ENCODE results near the gene PARL. TPM values are rescaled to one million over a fixed set of nuclear protein-coding genes. Genes with fewer than 3 reads are reported as not detected.
A peak's percentile ranks its signal among the peaks of the same experiment; 100 is the strongest.

PARL gene
- total and polyA plus RNA-seq, 12 donors: 45.8 to 113 (median 60.7) TPM

DNA sequence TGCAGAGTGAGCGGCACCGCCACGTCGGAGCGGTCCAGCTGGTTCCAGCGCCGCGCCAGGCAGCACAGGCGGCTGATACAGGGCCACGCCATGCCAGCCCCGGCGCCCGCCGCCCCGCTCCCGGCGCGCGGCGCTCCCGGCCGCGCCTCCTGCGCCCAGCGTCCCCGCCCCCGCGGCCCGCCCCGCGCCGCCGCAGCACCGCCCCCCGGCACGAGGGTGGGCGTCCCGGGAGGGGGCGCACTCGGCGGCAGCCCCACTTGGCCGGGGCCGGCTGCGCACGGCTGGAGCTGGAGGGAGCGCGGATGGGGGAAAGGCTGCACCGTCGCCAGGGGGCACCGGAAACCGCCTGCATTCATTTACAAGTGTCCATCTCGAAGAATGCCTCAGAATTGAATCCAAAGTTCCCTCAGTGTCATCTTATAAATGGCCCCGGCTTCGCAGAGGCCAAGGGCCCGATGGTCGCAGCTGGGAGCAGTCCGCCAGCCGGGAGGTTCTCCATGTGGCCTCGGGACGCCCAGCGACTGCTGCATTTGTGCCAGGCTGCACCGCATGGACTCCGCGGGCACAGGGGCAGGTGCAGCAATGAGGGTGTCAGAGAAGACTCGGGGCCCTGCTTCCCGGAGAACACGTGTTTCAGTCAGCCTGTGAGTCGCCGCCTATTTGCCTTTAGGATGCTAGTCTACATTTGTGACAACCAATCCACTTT is 59.1 kb downstream of the PARL start, which contains the start of gene MAP6D1:
TSS of gene MAP6D1 (minus strand) at position 122 of the 706 bp plus-strand sequence. CDS start at position 92, 30 bp downstream.
- H3K36me3 ChIP-seq: peaks cover 0 to 30% (median 0%) of the 10 kb centered on the region in 9 donors
- intact Hi-C loops (cut with DNase I): no loop called here
- TF ChIP-seq, protein P1, sequence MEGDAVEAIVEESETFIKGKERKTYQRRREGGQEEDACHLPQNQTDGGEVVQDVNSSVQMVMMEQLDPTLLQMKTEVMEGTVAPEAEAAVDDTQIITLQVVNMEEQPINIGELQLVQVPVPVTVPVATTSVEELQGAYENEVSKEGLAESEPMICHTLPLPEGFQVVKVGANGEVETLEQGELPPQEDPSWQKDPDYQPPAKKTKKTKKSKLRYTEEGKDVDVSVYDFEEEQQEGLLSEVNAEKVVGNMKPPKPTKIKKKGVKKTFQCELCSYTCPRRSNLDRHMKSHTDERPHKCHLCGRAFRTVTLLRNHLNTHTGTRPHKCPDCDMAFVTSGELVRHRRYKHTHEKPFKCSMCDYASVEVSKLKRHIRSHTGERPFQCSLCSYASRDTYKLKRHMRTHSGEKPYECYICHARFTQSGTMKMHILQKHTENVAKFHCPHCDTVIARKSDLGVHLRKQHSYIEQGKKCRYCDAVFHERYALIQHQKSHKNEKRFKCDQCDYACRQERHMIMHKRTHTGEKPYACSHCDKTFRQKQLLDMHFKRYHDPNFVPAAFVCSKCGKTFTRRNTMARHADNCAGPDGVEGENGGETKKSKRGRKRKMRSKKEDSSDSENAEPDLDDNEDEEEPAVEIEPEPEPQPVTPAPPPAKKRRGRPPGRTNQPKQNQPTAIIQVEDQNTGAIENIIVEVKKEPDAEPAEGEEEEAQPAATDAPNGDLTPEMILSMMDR (IDR thresholded peaks at IDR 0.05): peak in 6 of 9 donors; percentile 20 to 45 (median 34)
- H3K4me3 ChIP-seq: peak within 1 kb of the TSS; percentile 53 to 66 (median 63)
- H3K27me3 ChIP-seq: peaks cover 0 to 10% (median 0%) of the 10 kb centered on the region in 7 donors
- peaks cover 7 to 32% (median 16%) of the 10 kb centered on the region in 9 donors for H3K4me1 ChIP-seq
- 8 to 17% methylated on average over 35 to 69 of the region's 69 CpGs for WGBS, 2 donors
- no peaks in the 10 kb centered on the region for H3K9me3 ChIP-seq
- peak in 1 of 2 donors; percentile 36 for DNase-seq
- peak within 1 kb of the TSS in 2 of 10 donors; percentile 15 to 65 for H3K27ac ChIP-seq
- ATAC-seq: peak; percentile 19 to 69 (median 56)

- Histone ChIP-seq H3K36me3 (peaks cover 0 to 23% (median 0%) of the 10 kb centered on the region in 9 donors), H3K4me3 (peak overlapping the region; percentile 53 to 66 (median 63)), H3K4me1 (peaks cover 7 to 32% (median 16%) of the 10 kb centered on the region in 9 donors), H3K9me3 (no peaks in the 10 kb centered on the region), H3K27me3 (peaks cover 0 to 10% (median 0%) of the 10 kb centered on the region in 7 donors), H3K27ac (peak overlapping the region in 2 of 10 donors; percentile 15 to 26)
- ATAC-seq (peak; percentile 14 to 60 (median 32)), DNase-seq (no peak)
- 1 to 2% methylated on average over 86 to 88 of the region's 88 CpGs for WGBS, 2 donors
- intact Hi-C loops (cut with DNase I): no loop called here
- TF ChIP-seq, protein P1 (IDR thresholded peaks at IDR 0.05): peak in 1 of 9 donors; percentile 8
These were observed 59.8 kb downstream of the PARL start for GRCh38 chr3:183824761-183825455.

GRCh38 chr3:183823963-183824362 is 60.7 kb downstream of the PARL start:
- Histone ChIP-seq H3K4me3 (no peak overlapping the region), H3K4me1 (peaks cover 7 to 32% (median 16%) of the 10 kb centered on the region in 9 donors), H3K27me3 (peaks cover 0 to 10% (median 0%) of the 10 kb centered on the region in 7 donors), H3K36me3 (peaks cover 0 to 14% (median 0%) of the 10 kb centered on the region in 9 donors), H3K9me3 (no peaks in the 10 kb centered on the region), H3K27ac (no peak overlapping the region)
- intact Hi-C loops (cut with DNase I): no loop called here
- DNase-seq (no peak), ATAC-seq (no peak)
- TF ChIP-seq, protein P1 (IDR thresholded peaks at IDR 0.05): no peak
- WGBS, 2 donors: 83 to 85% methylated on average over 5 of the region's 5 CpGs

- TF ChIP-seq, protein P1 (IDR thresholded peaks at IDR 0.05): no peak
- no peak overlapping the region for H3K4me3 ChIP-seq
- peaks cover 0 to 10% (median 0%) of the 10 kb centered on the region in 7 donors for H3K27me3 ChIP-seq
- WGBS, 2 donors: 89% methylated on average over 13 of the region's 13 CpGs
- peaks cover 7 to 20% (median 16%) of the 10 kb centered on the region in 9 donors for H3K4me1 ChIP-seq
- ATAC-seq (no peak), DNase-seq (no peak)
- intact Hi-C loops (cut with DNase I): no loop called here
- no peaks in the 10 kb centered on the region for H3K9me3 ChIP-seq
- no peak overlapping the region for H3K27ac ChIP-seq
- H3K36me3 ChIP-seq: peaks cover 0 to 5% (median 0%) of the 10 kb centered on the region in 9 donors
These were observed 62.0 kb downstream of the PARL start for GRCh38 chr3:183822631-183823030.
